Cerebellar cortex (tissue), 1 donor: ENCODE results near the gene SMYD2.

ENCODE experiments used
- DNase-seq: peaks from one replicate; pipeline ENCODE4 v3.0.0-alpha.2; 2015; ENCODE audit warnings: low spot score

The SMYD2 gene

GRCh38 chr1:214281021-214281719, at the start of gene SMYD2:
TSS of gene SMYD2 (plus strand) at chr1:214281159. CDS start at chr1:214281255, 96 bp downstream.
- DNase-seq = peak; percentile 68

- no peak for DNase-seq
These were observed 46.9 kb upstream of the SMYD2 start for GRCh38 chr1:214233856-214234634.

- DNase-seq = no peak
These were observed 46.3 kb upstream of the SMYD2 start for GRCh38 chr1:214234635-214235025.

- no peak for DNase-seq
These were observed 44.5 kb upstream of the SMYD2 start for GRCh38 chr1:214236477-214236876.

- DNase-seq = no peak
These were observed 39.9 kb upstream of the SMYD2 start for GRCh38 chr1:214241060-214241459.

- DNase-seq = no peak
These were observed 36.7 kb upstream of the SMYD2 start for GRCh38 chr1:214244252-214244651.

GRCh38 chr1:214244841-214245240, 36.1 kb upstream of the SMYD2 start:
- DNase-seq = no peak

- peak; percentile 17 for DNase-seq
These were observed 33.4 kb upstream of the SMYD2 start for GRCh38 chr1:214247501-214248041.

GRCh38 chr1:214248311-214249085, 32.5 kb upstream of the SMYD2 start:
- no peak for DNase-seq

- DNase-seq = no peak
These were observed 31.3 kb upstream of the SMYD2 start for GRCh38 chr1:214249651-214250050.

- DNase-seq = no peak
These were observed 29.6 kb upstream of the SMYD2 start for GRCh38 chr1:214251354-214251753.

- DNase-seq = no peak
These were observed 25.4 kb upstream of the SMYD2 start for GRCh38 chr1:214255509-214255908.

GRCh38 chr1:214259353-214259977, 21.5 kb upstream of the SMYD2 start:
- DNase-seq = no peak

- DNase-seq = no peak
These were observed 20.3 kb upstream of the SMYD2 start for GRCh38 chr1:214260561-214261205.

- DNase-seq = peak; percentile 89
These were observed 19.5 kb upstream of the SMYD2 start for GRCh38 chr1:214261206-214262123.

GRCh38 chr1:214264196-214264595, 16.8 kb upstream of the SMYD2 start:
- DNase-seq = no peak

- no peak for DNase-seq
These were observed 16.0 kb upstream of the SMYD2 start for GRCh38 chr1:214264976-214265375.

- DNase-seq = no peak
These were observed 10.8 kb upstream of the SMYD2 start for GRCh38 chr1:214270097-214270650.

- no peak for DNase-seq
These were observed 9.6 kb upstream of the SMYD2 start for GRCh38 chr1:214271174-214271858.
